Fibroblast of villous mesenchyme (primary cell): Measurements from ENCODE around the gene PDE6D. TPM values are rescaled to one million over a fixed set of nuclear protein-coding genes. Genes with fewer than 3 reads are reported as not detected.

Source experiments
- DNase-seq: peaks from one replicate; pipeline ENCODE4 v3.0.0-alpha.2; 2010; ENCODE audit warnings: low read depth
- H3K4me3 ChIP-seq: 2 replicates; pipeline ENCODE4 v1.5.1; 2011; ENCODE audit warnings: low read depth, mild to moderate bottlenecking, low read length
- CTCF ChIP-seq: IDR thresholded peaks from 2 replicates; pipeline ENCODE4 v1.5.1; 2012; ENCODE audit warnings: low read depth, mild to moderate bottlenecking, low read length; ENCODE audit not compliant: insufficient read depth
- total RNA-seq: library from RNA; depleted of rRNA; stranded (reverse); fragments of >200 nt; gene quantifications from 2 replicates; pipeline ENCODE4 v1.2.3, GENCODE V29; 2012

PDE6D gene
- total RNA-seq, 1 donor = 24.6 TPM

- peak; percentile 13 for DNase-seq
- TF ChIP-seq CTCF = no peak
- H3K4me3 ChIP-seq = no peak overlapping the region
These were observed 11.6 kb downstream of the PDE6D start for GRCh38 chr2:231769170-231770136.

- no peak for TF ChIP-seq CTCF
- no peak for DNase-seq
These were observed 15.6 kb downstream of the PDE6D start for GRCh38 chr2:231765496-231765929.

GRCh38 chr2:231764760-231765159 is 16.3 kb downstream of the PDE6D start:
- no peak for TF ChIP-seq CTCF
- H3K4me3 ChIP-seq = no peak overlapping the region
- DNase-seq = no peak

More at GRCh38 chr2:231765496-231765929, 15.6 kb downstream of the PDE6D start:
- H3K4me3 ChIP-seq = no peak overlapping the region

DNA sequence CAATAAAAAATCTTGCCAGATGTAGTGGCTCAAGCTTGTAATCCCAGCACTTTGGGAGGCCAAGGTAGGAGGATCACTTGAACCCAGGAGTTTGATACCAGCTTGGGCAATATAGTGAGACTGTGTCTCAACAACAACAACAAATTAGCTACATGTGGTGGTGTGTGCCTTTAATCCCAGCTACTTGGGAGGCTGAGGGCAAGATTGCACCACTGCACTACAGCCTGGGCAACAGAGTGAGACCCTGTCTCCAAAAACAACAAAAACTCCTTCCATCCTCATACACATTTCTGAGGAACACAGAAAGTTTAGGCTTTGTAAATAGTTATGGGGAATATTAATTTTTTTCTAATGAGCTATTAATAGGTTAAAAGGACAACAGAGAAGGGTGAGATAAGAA is 17.0 kb downstream of the PDE6D start:
- no peak overlapping the region for H3K4me3 ChIP-seq
- no peak for DNase-seq
- TF ChIP-seq CTCF = no peak

- H3K4me3 ChIP-seq = no peak overlapping the region
- TF ChIP-seq CTCF = no peak
- DNase-seq = no peak
These were observed 19.3 kb downstream of the PDE6D start for GRCh38 chr2:231761735-231762134.

DNA sequence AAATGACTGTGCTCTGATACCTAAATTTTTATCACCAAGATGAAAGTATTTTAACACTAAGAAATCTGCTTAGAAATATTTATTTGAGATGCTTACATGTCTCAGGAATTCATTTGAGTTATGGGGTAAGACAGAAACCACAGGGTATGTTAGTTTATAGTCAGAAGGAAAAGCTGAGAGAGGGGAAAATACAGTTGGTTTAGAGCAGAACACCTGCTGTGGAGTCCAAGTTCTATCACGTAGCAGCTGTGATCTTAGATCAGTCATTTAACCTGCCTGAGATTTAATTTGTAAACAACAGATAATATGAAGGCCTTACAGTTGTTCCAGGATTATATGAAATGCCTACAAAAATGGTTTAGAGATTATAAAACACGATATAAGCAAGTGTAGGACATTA is 29.0 kb downstream of the PDE6D start:
- H3K4me3 ChIP-seq = no peak overlapping the region
- TF ChIP-seq CTCF = no peak
- DNase-seq = peak; percentile 7
